ENCODE data around the gene IFTAP. TPM values are rescaled to one million over a fixed set of nuclear protein-coding genes. Genes with fewer than 3 reads are reported as not detected.

Gene IFTAP
- total RNA-seq, 1 donor, result 25.5 TPM

DNA sequence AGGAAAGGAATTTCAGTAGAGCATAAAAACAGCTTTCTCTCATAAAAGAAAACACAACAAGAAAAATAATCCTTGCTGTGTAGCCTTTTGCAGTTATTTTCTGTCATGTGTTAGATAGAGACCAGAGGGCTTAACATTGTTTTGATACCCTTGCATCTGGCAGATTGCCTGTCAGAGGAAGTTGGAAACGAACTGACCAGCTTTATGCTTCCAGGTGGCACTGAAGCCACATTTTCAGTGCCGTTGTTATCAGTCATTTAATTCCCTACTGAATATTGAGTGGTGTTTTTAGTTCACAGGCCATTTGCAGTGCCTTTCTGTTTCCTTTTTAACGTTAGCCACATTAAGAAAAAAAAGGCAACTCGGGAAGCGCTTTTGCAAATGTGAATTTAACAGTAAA is 25.2 kb downstream of the IFTAP start:
- H3K4me3 ChIP-seq (ENCODE audit: low read depth, low read length), result no peak overlapping the region
- DNase-seq (ENCODE audit: low read depth), result no peak
- TF ChIP-seq, protein P1, sequence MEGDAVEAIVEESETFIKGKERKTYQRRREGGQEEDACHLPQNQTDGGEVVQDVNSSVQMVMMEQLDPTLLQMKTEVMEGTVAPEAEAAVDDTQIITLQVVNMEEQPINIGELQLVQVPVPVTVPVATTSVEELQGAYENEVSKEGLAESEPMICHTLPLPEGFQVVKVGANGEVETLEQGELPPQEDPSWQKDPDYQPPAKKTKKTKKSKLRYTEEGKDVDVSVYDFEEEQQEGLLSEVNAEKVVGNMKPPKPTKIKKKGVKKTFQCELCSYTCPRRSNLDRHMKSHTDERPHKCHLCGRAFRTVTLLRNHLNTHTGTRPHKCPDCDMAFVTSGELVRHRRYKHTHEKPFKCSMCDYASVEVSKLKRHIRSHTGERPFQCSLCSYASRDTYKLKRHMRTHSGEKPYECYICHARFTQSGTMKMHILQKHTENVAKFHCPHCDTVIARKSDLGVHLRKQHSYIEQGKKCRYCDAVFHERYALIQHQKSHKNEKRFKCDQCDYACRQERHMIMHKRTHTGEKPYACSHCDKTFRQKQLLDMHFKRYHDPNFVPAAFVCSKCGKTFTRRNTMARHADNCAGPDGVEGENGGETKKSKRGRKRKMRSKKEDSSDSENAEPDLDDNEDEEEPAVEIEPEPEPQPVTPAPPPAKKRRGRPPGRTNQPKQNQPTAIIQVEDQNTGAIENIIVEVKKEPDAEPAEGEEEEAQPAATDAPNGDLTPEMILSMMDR (IDR thresholded peaks at IDR 0.05; ENCODE audit: insufficient read depth, low read depth, low read length), result no peak

DNA sequence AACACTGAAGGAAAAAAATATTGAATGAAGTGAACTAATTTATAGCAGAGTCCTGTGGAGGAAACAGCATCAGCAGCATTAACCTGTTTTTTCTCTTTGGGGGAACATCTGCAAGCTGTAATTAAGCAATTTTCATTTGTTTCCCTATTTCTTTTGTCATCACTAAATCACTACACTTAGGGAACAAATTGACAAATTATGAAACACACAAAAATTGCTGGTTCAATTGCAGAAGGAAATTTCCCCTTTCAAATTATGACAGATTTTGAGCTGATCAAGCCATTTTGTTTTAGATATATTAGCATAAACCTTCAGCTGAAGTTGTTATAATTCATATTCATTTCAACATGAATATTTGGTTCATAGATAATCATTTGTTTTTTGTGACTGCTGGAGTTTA is 25.9 kb downstream of the IFTAP start:
- H3K4me3 ChIP-seq (ENCODE audit: low read depth, low read length), result no peak overlapping the region
- DNase-seq (ENCODE audit: low read depth), result no peak
- TF ChIP-seq, protein P1 (IDR thresholded peaks at IDR 0.05; ENCODE audit: insufficient read depth, low read depth, low read length), result no peak

DNA sequence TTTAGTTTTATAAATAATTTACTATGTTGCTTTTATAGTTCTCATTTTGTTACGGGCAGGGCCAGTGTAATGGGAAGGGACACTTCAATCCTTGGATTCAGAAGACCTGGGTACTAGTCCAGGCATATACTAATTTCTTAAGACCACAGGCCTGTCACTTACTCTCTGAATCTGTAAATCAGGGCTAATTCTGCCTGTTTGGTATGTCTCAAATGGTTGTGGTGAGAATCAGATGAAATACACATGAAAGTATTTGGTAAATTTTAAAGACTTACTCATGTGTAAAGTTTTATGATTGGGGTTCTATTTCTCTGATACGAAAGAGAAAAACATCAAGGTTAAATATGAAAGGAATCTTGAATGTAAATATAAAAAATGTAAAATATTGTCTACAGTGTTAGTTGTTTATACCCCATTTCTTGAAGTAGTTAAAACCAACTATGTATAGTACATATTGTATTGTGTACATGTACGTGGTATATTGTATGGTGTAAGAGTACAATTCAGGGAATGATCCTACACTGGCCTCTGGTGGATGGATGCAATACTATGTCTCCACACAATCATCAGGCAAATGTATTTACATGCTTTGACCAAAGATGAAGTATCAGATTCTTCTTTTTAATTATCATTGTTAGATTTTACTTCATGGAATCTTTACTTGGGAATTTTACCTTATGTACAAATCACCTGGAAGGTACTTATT is 28.3 kb downstream of the IFTAP start:
- TF ChIP-seq, protein P1 (IDR thresholded peaks at IDR 0.05; ENCODE audit: insufficient read depth, low read depth, low read length), result peak; percentile 47
- no peak overlapping the region for H3K4me3 ChIP-seq (ENCODE audit: low read depth, low read length)
- DNase-seq (ENCODE audit: low read depth), result peak; percentile 30

DNA sequence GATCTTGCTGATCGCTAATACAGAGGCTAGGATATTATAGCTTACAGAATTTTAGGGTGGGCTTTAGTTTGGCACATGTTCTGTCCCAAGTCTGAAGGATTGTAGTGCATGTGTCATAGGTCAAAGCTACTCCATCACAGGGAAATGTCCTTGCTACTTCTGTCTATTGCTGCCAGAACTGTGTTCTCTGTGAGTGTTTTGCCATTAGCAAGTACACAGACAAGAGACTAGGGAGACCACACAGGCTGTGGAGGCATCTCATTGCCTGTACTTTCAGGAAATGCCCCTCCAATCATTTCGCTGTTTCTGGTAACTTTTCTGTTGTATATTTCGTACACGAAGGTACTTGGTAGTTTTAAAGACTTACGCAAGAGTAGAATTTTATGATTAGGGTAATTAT is 29.2 kb downstream of the IFTAP start:
- no peak overlapping the region for H3K4me3 ChIP-seq (ENCODE audit: low read depth, low read length)
- no peak for DNase-seq (ENCODE audit: low read depth)
- TF ChIP-seq, protein P1 (IDR thresholded peaks at IDR 0.05; ENCODE audit: insufficient read depth, low read depth, low read length), result no peak

DNA sequence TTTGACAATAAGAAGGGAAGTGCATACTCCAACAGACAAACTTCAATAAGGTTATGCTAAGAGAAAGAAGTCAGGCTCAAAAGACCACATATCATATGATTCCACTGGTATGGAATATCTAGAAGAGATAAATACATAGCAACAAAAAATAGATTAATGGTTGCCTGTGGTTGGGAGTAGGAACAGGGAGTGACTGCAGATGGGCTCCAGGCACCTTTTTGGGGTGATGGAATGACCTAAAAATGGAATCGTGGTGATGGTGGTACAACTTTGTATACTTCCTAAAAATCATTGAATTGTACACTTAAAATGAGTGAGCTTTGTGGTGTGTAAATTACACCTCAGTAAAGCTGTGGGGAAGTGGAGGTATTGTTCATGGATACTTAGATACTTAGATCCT is 32.7 kb downstream of the IFTAP start:
- H3K4me3 ChIP-seq (ENCODE audit: low read depth, low read length), result no peak overlapping the region
- DNase-seq (ENCODE audit: low read depth), result no peak

DNA sequence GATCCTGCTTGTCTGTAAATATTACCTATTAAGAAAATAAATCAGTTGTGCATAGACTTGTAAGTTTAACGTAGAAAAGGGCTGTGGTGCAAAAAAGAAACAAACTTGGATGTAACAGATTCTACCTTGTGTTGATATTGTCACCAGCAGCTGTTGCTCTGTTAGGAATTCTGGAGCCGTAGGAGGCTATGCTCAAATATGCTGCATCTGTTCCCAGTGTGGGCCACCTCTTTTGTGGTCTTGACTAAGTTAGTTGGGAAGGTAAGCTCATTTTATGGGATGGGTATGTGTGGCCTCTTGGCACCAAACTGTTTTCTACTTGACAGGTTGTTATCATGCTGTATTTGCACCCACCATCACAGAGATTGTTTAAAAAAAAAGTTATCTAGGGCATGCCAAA is 33.2 kb downstream of the IFTAP start:
- DNase-seq (ENCODE audit: low read depth), result no peak
- H3K4me3 ChIP-seq (ENCODE audit: low read depth, low read length), result no peak overlapping the region
- TF ChIP-seq, protein P1 (IDR thresholded peaks at IDR 0.05; ENCODE audit: insufficient read depth, low read depth, low read length), result no peak

More for the DNA sequence above, 32.7 kb downstream of the IFTAP start:
- TF ChIP-seq, protein P1 (IDR thresholded peaks at IDR 0.05; ENCODE audit: insufficient read depth, low read depth, low read length), result no peak

DNA sequence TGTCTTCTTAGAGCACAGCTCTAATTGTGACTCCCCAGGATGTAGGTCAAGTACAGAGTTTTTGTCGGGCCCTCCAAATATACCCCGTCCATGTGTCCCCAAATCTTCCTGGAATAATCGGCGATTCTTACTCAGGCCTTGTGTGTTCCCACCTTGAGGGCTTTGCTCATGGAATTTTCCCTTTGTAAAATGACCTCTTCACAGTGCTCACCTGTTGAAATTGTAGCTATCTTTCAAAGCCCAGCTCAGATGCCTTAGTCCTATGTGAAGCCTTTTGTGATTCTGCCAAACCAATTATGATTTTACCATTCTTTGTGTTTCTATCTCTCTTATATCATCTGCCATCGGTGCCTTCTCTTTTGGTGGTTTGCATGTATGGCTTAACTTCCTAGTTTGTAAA is 33.8 kb downstream of the IFTAP start:
- no peak overlapping the region for H3K4me3 ChIP-seq (ENCODE audit: low read depth, low read length)
- TF ChIP-seq, protein P1 (IDR thresholded peaks at IDR 0.05; ENCODE audit: insufficient read depth, low read depth, low read length), result no peak
- DNase-seq (ENCODE audit: low read depth), result no peak
